ENCODE data around the gene LRRN3.

LRRN3 gene

GRCh38 chr7:111080495-111081105 is 10.3 kb upstream of the LRRN3 start:
- DNase-seq (ENCODE audit: low spot score): no peak

GRCh38 chr7:111081546-111082267 is 9.2 kb upstream of the LRRN3 start:
- DNase-seq (ENCODE audit: low spot score): no peak

GRCh38 chr7:111082351-111082750 is 8.6 kb upstream of the LRRN3 start:
- peak; percentile 47 for DNase-seq (ENCODE audit: low spot score)

GRCh38 chr7:111083413-111083812 is 7.5 kb upstream of the LRRN3 start:
- peak; percentile 36 for DNase-seq (ENCODE audit: low spot score)

GRCh38 chr7:111085356-111085755 is 5.6 kb upstream of the LRRN3 start:
- no peak for DNase-seq (ENCODE audit: low spot score)

- DNase-seq (ENCODE audit: low spot score): no peak
Observed at GRCh38 chr7:111086532-111086931, 4.4 kb upstream of the LRRN3 start.

GRCh38 chr7:111088328-111088727 is 2.6 kb upstream of the LRRN3 start:
- DNase-seq (ENCODE audit: low spot score): no peak

- DNase-seq (ENCODE audit: low spot score): peak; percentile 45
Observed at GRCh38 chr7:111089822-111090426, 1.0 kb upstream of the LRRN3 start.

GRCh38 chr7:111091593-111092358 is 849 bp downstream of the LRRN3 start:
- no peak for DNase-seq (ENCODE audit: low spot score)

- DNase-seq (ENCODE audit: low spot score): no peak
Observed at GRCh38 chr7:111092406-111093236, 1.7 kb downstream of the LRRN3 start.

- no peak for DNase-seq (ENCODE audit: low spot score)
Observed at GRCh38 chr7:111093496-111093895, 2.6 kb downstream of the LRRN3 start.

GRCh38 chr7:111094419-111094818 is 3.5 kb downstream of the LRRN3 start:
- DNase-seq (ENCODE audit: low spot score): no peak

- no peak for DNase-seq (ENCODE audit: low spot score)
Observed at GRCh38 chr7:111096997-111097396, 6.1 kb downstream of the LRRN3 start.

GRCh38 chr7:111098011-111098925 is 7.3 kb downstream of the LRRN3 start:
- no peak for DNase-seq (ENCODE audit: low spot score)

- no peak for DNase-seq (ENCODE audit: low spot score)
Observed at GRCh38 chr7:111098926-111099250, 8.0 kb downstream of the LRRN3 start.

GRCh38 chr7:111101856-111102646 is 11.1 kb downstream of the LRRN3 start:
- DNase-seq (ENCODE audit: low spot score): no peak

GRCh38 chr7:111103136-111103535 is 12.2 kb downstream of the LRRN3 start:
- DNase-seq (ENCODE audit: low spot score): no peak

GRCh38 chr7:111103678-111104274 is 12.8 kb downstream of the LRRN3 start:
- no peak for DNase-seq (ENCODE audit: low spot score)

GRCh38 chr7:111104710-111105109 is 13.8 kb downstream of the LRRN3 start:
- no peak for DNase-seq (ENCODE audit: low spot score)

- no peak for DNase-seq (ENCODE audit: low spot score)
Observed at GRCh38 chr7:111105269-111105668, 14.3 kb downstream of the LRRN3 start.

All from GM03348 (cell line).